WI38 (cell line): Measurements from ENCODE around the gene SPIN1.

Experiments used
- H3K4me3 ChIP-seq: 2 replicates; pipeline ENCODE4 v1.5.1; 2011; ENCODE audit warnings: low read depth, mild to moderate bottlenecking, control low read depth, low read length
- CTCF ChIP-seq: IDR thresholded peaks from 2 replicates; pipeline ENCODE4 v1.5.1; 2012; ENCODE audit warnings: low read depth, mild to moderate bottlenecking, control low read depth, low read length

SPIN1 gene

GRCh38 chr9:88447431-88447830 is 59.2 kb downstream of the SPIN1 start:
- TF ChIP-seq CTCF, result no peak
- no peak overlapping the region for H3K4me3 ChIP-seq

DNA sequence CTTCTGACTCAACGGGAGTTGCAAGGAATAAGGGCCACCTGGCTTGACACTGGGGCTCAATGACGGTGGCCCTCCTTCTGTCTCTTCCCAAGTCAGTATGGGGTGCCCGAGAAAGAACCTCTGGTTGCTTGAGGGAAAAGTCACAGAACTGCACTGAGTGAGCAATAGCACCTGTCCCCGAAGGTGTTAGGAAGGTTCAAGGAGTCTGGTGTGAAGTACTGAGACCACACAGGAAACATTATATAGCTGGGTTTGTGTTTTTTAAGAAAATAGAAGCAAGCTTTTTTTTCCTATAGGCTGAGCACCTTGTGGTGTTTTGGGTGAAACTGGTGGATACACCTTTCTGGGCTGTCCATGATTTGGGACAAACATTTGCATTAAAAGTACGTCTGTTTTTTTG is 62.9 kb downstream of the SPIN1 start:
- TF ChIP-seq CTCF, result no peak
- no peak overlapping the region for H3K4me3 ChIP-seq

GRCh38 chr9:88458716-88459465 is 70.6 kb downstream of the SPIN1 start:
- no peak overlapping the region for H3K4me3 ChIP-seq
- TF ChIP-seq CTCF, result no peak

GRCh38 chr9:88460587-88461332 is 72.5 kb downstream of the SPIN1 start:
- H3K4me3 ChIP-seq, result no peak overlapping the region
- no peak for TF ChIP-seq CTCF

DNA sequence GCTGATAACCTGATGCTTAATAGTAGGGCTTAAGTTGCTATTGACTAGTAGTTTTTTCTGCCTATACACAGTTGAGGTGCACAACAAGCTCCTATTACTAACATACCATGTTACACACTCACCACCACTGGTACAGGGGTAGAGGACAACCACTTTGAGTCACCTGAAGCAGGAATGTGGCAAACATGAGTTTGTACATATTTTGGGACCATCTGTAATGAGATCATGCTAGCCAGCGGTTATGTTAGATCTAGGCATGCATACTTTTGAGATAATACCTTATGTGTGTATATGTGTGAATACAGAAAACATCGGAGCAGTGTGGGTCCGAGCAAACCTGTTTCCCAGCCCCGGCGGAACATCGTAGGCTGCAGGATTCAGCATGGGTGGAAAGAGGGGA is 73.9 kb downstream of the SPIN1 start:
- H3K4me3 ChIP-seq, result no peak overlapping the region
- no peak for TF ChIP-seq CTCF

GRCh38 chr9:88464851-88465250 is 76.6 kb downstream of the SPIN1 start:
- no peak for TF ChIP-seq CTCF

DNA sequence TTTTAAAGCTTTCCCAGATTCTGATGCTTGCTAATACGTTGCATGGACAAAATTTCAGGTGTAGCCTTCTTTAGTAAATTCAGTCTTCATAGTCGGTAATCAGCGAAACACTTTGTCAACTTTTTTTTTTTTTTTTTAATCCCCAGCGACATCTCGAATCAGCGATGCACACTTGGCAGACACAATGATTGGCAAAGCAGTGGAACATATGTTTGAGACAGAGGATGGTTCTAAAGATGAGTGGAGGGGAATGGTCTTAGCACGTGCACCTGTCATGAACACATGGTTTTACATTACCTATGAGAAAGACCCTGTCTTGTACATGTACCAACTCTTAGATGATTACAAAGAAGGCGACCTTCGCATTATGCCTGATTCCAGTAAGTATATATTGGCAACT is 80.0 kb downstream of the SPIN1 start:
- no peak overlapping the region for H3K4me3 ChIP-seq
- no peak for TF ChIP-seq CTCF

More at GRCh38 chr9:88464851-88465250, 76.6 kb downstream of the SPIN1 start:
- no peak overlapping the region for H3K4me3 ChIP-seq
